ENCODE results near the gene HLA-DRB5.
"Not testable (repeated sequence)": the region's sequence is repeated elsewhere in the genome, so short reads cannot be mapped to it uniquely, and the experiment has no call there.

DNA sequence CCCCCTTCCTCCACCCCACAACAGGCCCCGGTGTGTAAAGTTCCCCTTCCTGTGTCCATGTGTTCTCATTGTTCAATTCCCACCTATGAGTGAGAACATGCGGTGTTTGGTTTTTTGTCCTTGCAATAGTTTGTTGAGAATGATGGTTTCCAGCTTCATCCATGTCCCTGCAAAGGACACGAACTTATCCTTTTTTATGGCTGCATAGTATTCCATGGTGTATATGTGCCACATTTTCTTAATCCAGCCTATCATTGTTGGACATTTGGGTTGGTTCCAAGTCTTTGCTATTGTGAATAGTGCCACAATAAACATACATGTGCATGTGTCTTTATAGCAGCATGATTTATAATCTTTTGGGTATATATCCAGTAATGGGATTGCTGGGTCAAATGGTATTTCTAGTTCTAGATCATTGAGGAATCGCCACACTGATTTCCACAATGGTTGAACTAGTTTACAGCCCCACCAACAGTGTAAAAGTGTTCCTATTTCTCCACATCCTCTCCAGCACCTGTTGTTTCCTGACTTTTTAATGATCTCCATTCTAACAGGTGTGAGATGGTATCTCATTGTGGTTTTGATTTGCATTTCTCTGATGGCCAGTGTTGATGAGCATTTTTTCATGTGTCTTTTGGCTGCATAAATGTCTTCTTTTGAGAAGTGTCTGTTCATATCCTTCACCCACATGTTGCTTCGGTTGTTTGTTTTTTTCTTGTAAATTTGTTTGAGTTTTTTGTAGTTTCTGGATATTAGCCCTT is 62.2 kb downstream of the HLA-DRB5 start:
- TF ChIP-seq, protein P1, sequence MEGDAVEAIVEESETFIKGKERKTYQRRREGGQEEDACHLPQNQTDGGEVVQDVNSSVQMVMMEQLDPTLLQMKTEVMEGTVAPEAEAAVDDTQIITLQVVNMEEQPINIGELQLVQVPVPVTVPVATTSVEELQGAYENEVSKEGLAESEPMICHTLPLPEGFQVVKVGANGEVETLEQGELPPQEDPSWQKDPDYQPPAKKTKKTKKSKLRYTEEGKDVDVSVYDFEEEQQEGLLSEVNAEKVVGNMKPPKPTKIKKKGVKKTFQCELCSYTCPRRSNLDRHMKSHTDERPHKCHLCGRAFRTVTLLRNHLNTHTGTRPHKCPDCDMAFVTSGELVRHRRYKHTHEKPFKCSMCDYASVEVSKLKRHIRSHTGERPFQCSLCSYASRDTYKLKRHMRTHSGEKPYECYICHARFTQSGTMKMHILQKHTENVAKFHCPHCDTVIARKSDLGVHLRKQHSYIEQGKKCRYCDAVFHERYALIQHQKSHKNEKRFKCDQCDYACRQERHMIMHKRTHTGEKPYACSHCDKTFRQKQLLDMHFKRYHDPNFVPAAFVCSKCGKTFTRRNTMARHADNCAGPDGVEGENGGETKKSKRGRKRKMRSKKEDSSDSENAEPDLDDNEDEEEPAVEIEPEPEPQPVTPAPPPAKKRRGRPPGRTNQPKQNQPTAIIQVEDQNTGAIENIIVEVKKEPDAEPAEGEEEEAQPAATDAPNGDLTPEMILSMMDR (IDR thresholded peaks at IDR 0.05), result not testable (repeated sequence)
- TF ChIP-seq POLR2A, EP300 (IDR thresholded peaks at IDR 0.05): not testable (repeated sequence)
